ENCODE measurements around the gene MPV17L.
"Not testable (repeated sequence)": the region's sequence is repeated elsewhere in the genome, so short reads cannot be mapped to it uniquely, and the experiment has no call there.

Gene MPV17L

GRCh38 chr16:15395631-15396508 is at the start of gene MPV17L:
Gene MPV17L (plus strand): TSS chr16:15395754. CDS start chr16:15395898, 144 bp downstream.
- DNase-seq = not testable (repeated sequence)

DNA sequence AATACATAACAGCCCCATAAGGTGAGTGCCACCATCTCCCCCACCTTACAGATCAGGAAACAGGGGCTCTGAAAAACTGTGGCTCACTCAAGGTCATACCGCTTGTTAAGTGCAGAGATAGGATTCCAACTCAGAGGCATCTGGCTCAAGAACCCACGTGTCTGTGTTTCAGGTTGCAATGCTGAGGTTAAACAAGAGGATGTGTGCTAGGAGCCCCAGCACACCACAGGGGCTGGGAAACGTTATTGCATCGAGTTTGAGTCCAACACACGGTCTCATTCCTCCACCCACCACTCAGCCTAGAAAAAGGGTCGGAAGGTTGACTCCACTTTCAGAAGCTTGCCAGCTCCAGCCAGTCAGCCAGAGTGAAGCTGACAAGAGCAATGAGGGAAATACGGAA is 46.8 kb upstream of the MPV17L start:
- DNase-seq = not testable (repeated sequence)

DNA sequence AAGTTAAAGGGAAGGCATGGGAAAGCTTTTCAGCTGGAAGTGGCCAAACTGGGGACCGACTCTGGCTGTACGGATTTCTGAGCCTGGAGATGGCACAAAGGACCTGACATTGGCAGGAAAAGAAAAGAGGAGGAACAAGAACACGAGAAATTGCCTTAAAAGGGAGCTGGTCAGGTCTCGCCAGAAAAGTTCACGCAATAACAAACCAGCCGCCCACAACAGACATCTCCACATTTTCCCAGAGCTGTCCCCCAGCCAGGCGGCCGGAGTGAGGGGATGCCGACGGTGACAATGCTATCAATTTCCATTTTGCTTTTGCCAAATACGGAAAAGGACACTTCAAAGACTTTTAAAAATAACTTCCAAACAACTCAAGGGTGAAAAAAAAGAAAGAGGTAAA is 44.3 kb upstream of the MPV17L start:
- DNase-seq = not testable (repeated sequence)

GRCh38 chr16:15351745-15352144 is 43.8 kb upstream of the MPV17L start:
- not testable (repeated sequence) for DNase-seq

DNA sequence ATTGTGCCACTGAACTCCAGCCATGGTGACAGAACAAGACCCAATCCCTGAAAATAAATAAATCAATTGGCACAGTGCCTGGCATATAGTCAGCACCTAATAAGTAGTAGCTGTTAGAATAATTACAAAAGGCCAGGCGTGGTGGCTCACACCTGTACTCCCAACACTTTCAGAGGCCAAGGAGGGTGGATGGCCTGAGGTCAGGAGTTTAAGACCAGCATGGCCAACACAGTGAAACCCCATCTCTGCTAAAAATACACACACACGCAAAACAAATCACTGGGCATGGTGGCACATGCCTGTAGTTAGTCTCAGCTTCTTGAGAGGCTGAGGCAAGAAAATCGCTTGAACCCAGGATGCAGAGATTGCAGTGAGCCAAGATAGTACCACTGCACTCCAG is 42.7 kb upstream of the MPV17L start:
- DNase-seq = not testable (repeated sequence)

GRCh38 chr16:15354846-15355245 is 40.7 kb upstream of the MPV17L start:
- not testable (repeated sequence) for DNase-seq

- not testable (repeated sequence) for DNase-seq
These were observed 38.1 kb upstream of the MPV17L start for GRCh38 chr16:15357495-15357894.

GRCh38 chr16:15378194-15378593 is 17.4 kb upstream of the MPV17L start, which contains the start of gene NPIPA5:
Gene NPIPA5 (minus strand): TSS chr16:15378294. CDS start chr16:15378294, 0 bp downstream.
- DNase-seq = not testable (repeated sequence)

GRCh38 chr16:15382810-15383209 is 12.7 kb upstream of the MPV17L start:
- not testable (repeated sequence) for DNase-seq

- DNase-seq = not testable (repeated sequence)
These were observed 7.5 kb upstream of the MPV17L start for GRCh38 chr16:15388060-15388459.

- DNase-seq = not testable (repeated sequence)
These were observed 5.6 kb upstream of the MPV17L start for GRCh38 chr16:15389916-15390315.

DNA sequence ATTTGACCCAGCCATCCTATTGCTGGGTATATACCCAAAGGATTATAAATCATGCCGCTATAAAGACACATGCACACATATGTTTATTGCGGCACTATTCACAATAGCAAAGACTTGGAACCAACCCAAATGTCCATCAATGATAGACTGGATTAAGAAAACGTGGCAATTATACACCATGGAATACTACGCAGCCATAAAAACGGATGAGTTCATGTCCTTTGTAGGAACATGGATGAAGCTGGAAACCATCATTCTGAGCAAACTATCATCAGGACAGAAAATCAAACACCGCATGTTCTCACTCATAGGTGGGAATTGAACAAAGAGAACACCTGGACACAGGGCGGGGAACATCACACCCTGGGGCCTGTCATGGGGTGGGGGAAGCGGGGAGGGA is 2.5 kb upstream of the MPV17L start:
- DNase-seq = not testable (repeated sequence)

GRCh38 chr16:15396509-15396829 is 915 bp downstream of the MPV17L start:
- DNase-seq = not testable (repeated sequence)

- DNase-seq = no peak
These were observed 1.5 kb downstream of the MPV17L start for GRCh38 chr16:15396948-15397594.

- no peak for DNase-seq
These were observed 3.2 kb downstream of the MPV17L start for GRCh38 chr16:15398618-15399316.

GRCh38 chr16:15399317-15399716 is 3.8 kb downstream of the MPV17L start:
- no peak for DNase-seq

DNA sequence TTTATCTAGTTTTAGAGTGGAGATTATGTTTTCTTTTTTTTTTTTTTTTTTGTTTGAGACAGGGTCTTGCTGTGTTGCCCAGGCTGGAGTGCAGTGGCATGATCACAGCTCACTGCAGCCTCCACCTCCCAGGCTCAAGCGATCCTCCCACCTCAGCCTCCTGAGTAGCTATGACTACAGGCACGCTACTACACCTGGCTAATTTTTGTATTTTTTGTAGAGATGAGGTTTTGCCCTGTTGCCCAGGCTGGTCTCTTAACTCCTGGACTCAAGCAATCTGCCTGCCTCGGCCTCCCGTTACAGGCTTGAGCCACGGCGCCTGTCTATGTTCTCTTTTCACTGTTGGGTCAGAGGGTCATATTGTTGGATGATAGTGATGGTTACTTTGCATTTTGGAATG is 4.8 kb downstream of the MPV17L start:
- DNase-seq = not testable (repeated sequence)

DNA sequence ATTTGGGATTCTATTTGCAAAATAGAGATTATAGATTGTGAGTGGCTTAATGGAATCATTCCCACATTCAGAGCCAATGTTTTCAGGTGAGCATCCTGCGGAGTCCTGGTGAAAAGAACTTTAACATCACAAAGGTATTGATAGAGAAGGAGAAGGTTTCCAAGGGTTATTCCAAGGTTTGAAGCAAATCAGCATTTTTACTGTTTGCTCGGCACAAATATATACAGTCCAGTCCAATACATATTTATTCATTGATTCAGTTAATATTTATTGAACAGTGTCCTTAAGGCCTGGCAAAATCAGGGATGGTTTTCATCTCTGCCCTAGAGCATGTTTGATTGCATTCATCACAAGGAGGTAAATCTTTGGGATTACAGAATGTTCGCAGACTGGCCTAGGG is 6.4 kb downstream of the MPV17L start:
- no peak for DNase-seq

DNA sequence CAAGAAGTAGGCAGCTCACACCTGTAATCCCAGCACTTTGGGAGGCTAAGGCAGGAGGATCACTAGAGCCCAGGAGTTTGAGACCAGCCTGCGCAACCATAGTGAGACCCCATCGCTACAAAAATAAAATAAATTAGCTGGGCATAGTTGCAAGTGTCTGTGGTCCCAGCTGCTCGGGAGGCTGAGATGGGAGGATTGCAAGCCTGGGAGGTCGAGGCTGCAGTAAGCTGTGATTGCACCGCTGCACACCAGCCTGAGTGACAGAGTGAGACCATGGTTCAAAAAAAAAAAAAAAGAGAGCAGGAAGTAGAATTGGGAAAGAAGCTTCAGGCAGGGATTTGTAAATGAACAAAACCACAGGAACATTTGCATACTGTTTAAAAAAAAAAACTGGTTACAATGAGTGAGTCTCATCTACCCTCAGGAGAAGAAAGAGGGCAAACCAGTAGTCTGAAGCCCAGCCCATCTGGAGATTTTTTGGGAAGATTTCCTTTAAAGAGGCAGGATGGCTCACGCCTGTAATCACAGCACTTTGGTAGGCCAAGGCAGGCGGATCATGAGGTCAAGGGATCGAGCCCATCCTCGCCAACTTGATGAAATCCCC is 7.9 kb downstream of the MPV17L start:
- DNase-seq = no peak

- not testable (repeated sequence) for DNase-seq
These were observed 8.5 kb downstream of the MPV17L start for GRCh38 chr16:15404091-15404490.

DNA sequence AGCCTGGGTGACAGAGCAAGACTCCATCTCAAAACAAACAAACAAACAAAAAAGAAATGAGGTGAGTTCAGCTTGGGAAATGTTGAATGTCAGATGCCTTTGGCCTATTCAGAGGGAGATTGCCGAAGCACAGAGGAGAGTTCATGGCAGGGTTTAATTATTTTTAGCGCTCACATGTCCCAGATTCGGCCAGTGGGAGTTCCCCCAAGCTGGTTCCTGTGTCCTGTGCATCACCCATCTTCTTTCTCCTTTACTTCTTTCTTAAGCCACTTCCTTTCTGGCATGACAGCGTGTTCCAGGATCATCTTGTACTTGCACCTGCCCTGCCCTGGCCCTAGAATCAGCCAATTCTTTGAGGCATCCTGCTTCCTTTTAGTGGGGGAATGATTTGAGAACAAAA is 9.2 kb downstream of the MPV17L start:
- no peak for DNase-seq

- not testable (repeated sequence) for DNase-seq
These were observed 12.2 kb downstream of the MPV17L start for GRCh38 chr16:15407756-15408155.

GRCh38 chr16:15409476-15409875 is 13.9 kb downstream of the MPV17L start:
- DNase-seq = not testable (repeated sequence)

Data from activated CD4-positive, alpha-beta T cell treated with anti-CD3 and anti-CD28 coated beads, Interleukin-2, amount 50 U/mL, for 1 hour (primary cell).